ENCODE measurements around the gene TRAPPC3L. TPM values are rescaled to one million over a fixed set of nuclear protein-coding genes. Genes with fewer than 3 reads are reported as not detected.

The TRAPPC3L gene
- polyA plus RNA-seq, 1 of the 3 experiments (the other 2 are of a cell fraction), result 0.03 TPM

GRCh38 chr6:116449565-116449964 lies 95.9 kb downstream of the TRAPPC3L start:
- no peak overlapping the region for H3K4me3 ChIP-seq (ENCODE audit: low read depth in 2 of 2, low read length in 1 of 2)
- CTCF ChIA-PET, result no interaction called here
- peaks cover 0 to 6% of the 10 kb centered on the region in 2 experiments; a peak in 3 of 4 replicates for H3K4me1 ChIP-seq (ENCODE audit: control insufficient read depth in 1 of 2, insufficient read depth in 2 of 2, low read depth in 1 of 2, low read length in 1 of 2)
- no peaks in the 10 kb centered on the region for H3K9me3 ChIP-seq
- no peak for TF ChIP-seq GABPA (IDR thresholded peaks at IDR 0.05; ENCODE audit: low read depth)
- H3K9me2 ChIP-seq, result no peaks in the 10 kb centered on the region
- WGBS (ENCODE audit: low lambda C conversion rate), result 100% methylated on average over 1 of the region's 1 CpG
- peaks cover 14% of the 10 kb centered on the region for H3F3A ChIP-seq (replicated peaks; ENCODE audit: insufficient read depth)
- no peak overlapping the region for H2AFZ ChIP-seq (ENCODE audit: low read depth)
- H3K27me3 ChIP-seq (ENCODE audit: insufficient read depth), result no peaks in the 10 kb centered on the region
- no peaks in the 10 kb centered on the region for H3K36me3 ChIP-seq (replicated peaks in 1 of 2; ENCODE audit: control insufficient read depth in 1 of 2, insufficient read depth in 2 of 2, low read length in 1 of 2)
- DNase-seq, result no peak
- no peak overlapping the region for H3K4me2 ChIP-seq
- POLR2A ChIA-PET, result no interaction called here
- H4K20me1 ChIP-seq (ENCODE audit: insufficient read depth), result no peaks in the 10 kb centered on the region
- H3K9ac ChIP-seq, result no peak overlapping the region
- H3K27ac ChIP-seq (ENCODE audit: low read depth in 2 of 2, low read length in 1 of 2), result no peak overlapping the region
- no peaks in the 10 kb centered on the region for H3K79me2 ChIP-seq (ENCODE audit: insufficient read depth)

GRCh38 chr6:116447496-116448011 lies 97.9 kb downstream of the TRAPPC3L start:
- Histone ChIP-seq H3K9me3 (no peaks in the 10 kb centered on the region), H3K9ac (peak overlapping the region; percentile 35; the same call in 1 of the 2 replicates), H3K4me2 (peak overlapping the region; percentile 53), H3K4me3 (ENCODE audit: low read depth in 2 of 2, low read length in 1 of 2) (no peak overlapping the region), H3K36me3 (replicated peaks in 1 of 2; ENCODE audit: control insufficient read depth in 1 of 2, insufficient read depth in 2 of 2, low read length in 1 of 2) (no peaks in the 10 kb centered on the region), H2AFZ (ENCODE audit: low read depth) (peak overlapping the region; percentile 45), H3K4me1 (ENCODE audit: control insufficient read depth in 1 of 2, insufficient read depth in 2 of 2, low read depth in 1 of 2, low read length in 1 of 2) (peaks cover 0 to 6% of the 10 kb centered on the region in 2 experiments; a peak in 3 of 4 replicates), H3K27me3 (ENCODE audit: insufficient read depth) (no peaks in the 10 kb centered on the region), H3K27ac (ENCODE audit: low read depth in 2 of 2, low read length in 1 of 2) (peak overlapping the region in 1 of 2 experiments; percentile 63; a peak in 2 of 4 replicates), H4K20me1 (ENCODE audit: insufficient read depth) (no peaks in the 10 kb centered on the region), H3K79me2 (ENCODE audit: insufficient read depth) (no peaks in the 10 kb centered on the region), H3F3A (replicated peaks; ENCODE audit: insufficient read depth) (peaks cover 14% of the 10 kb centered on the region), H3K9me2 (no peaks in the 10 kb centered on the region)
- DNase-seq, result no peak
- TF ChIP-seq EZH2phosphoT487 (IDR thresholded peaks at IDR 0.05; ENCODE audit: borderline replicate concordance, low read depth) (no peak), PBX3 (IDR thresholded peaks at IDR 0.05) (no peak), CTCF (IDR thresholded peaks at IDR 0.05) (peak; percentile 30; the same call in 1 of the 2 replicates), TEAD4 (IDR thresholded peaks at IDR 0.05; ENCODE audit: borderline replicate concordance, insufficient read depth) (no peak), ELF1 (IDR thresholded peaks at IDR 0.05) (no peak), RCOR1 (IDR thresholded peaks at IDR 0.05; ENCODE audit: low read length) (no peak), FOSL2 (IDR thresholded peaks at IDR 0.05; ENCODE audit: borderline replicate concordance, low read depth) (peak; percentile 24; the same call in 1 of the 2 replicates), SMC3 (IDR thresholded peaks at IDR 0.05; ENCODE audit: low read depth, low read length) (0 out of 2 replicates have a peak, but pooled peaks have one; percentile 7)
- POLR2A ChIA-PET, result interaction anchor here (0.7 kb wide), 1 partner anchor 127 kb away, joined by 3 read pairs; no protein-coding TSS in a partner anchor
- WGBS (ENCODE audit: low lambda C conversion rate), result 10% methylated on average over 2 of the region's 2 CpGs
- CTCF ChIA-PET, result no interaction called here
